T47D (cell line): Measurements from ENCODE around the gene LRRC3C.
A peak's percentile ranks its signal among the peaks of the same experiment; 100 is the strongest.

Experiments
- DNase-seq, 2 experiments: peaks; one replicate each; pipeline versions ENCODE4 v3.0.0 to v3.0.0-alpha.2; 2011 to 2012; ENCODE audit warnings: low read depth in 1 of 2, low spot score in 1 of 2
- JUND ChIP-seq: IDR thresholded peaks from 2 replicates; pipeline ENCODE4 v1.6.1; 2012; ENCODE audit warnings: low read depth
- in situ Hi-C: cut with HindIII; loops from 2 replicates; pipeline ENCODE4 v1.10.0; 2016; ENCODE audit warnings: low sequenced_read_pairs, low pct_unique_long_range_greater_than_20kb

Gene LRRC3C

GRCh38 chr17:39915559-39915958, 12.0 kb upstream of the LRRC3C start:
- DNase-seq, result no peak
- TF ChIP-seq JUND, result no peak
- in situ Hi-C loops, result no loop called here

- peak in 1 of 2 experiments; percentile 54 for DNase-seq
These were observed 10.6 kb upstream of the LRRC3C start for GRCh38 chr17:39916918-39917317.

GRCh38 chr17:39919087-39919683, 8.3 kb upstream of the LRRC3C start:
- no peak for DNase-seq
- in situ Hi-C loops, result no loop called here
- TF ChIP-seq JUND, result no peak

More at GRCh38 chr17:39916918-39917317, 10.6 kb upstream of the LRRC3C start:
- in situ Hi-C loops, result no loop called here
- no peak for TF ChIP-seq JUND

GRCh38 chr17:39920218-39921210, 7.0 kb upstream of the LRRC3C start:
- no peak for TF ChIP-seq JUND
- in situ Hi-C loops, result no loop called here
- DNase-seq, result no peak

GRCh38 chr17:39921323-39921722, 6.2 kb upstream of the LRRC3C start:
- no peak for DNase-seq
- in situ Hi-C loops, result no loop called here
- TF ChIP-seq JUND, result no peak

GRCh38 chr17:39922006-39922405, 5.5 kb upstream of the LRRC3C start:
- no peak for DNase-seq
- TF ChIP-seq JUND, result no peak
- in situ Hi-C loops, result no loop called here

GRCh38 chr17:39923230-39923629, 4.3 kb upstream of the LRRC3C start:
- no peak for DNase-seq
- no peak for TF ChIP-seq JUND
- in situ Hi-C loops, result no loop called here

- no peak for DNase-seq
- in situ Hi-C loops, result no loop called here
- no peak for TF ChIP-seq JUND
These were observed 3.5 kb upstream of the LRRC3C start for GRCh38 chr17:39923836-39924690.

GRCh38 chr17:39924691-39925055, 2.9 kb upstream of the LRRC3C start:
- in situ Hi-C loops, result no loop called here
- no peak for DNase-seq
- no peak for TF ChIP-seq JUND

- in situ Hi-C loops, result no loop called here
These were observed 2.0 kb upstream of the LRRC3C start for GRCh38 chr17:39925282-39926134.

GRCh38 chr17:39926135-39926587, 1.4 kb upstream of the LRRC3C start:
- no peak for DNase-seq
- in situ Hi-C loops, result no loop called here
- no peak for TF ChIP-seq JUND

More at GRCh38 chr17:39925282-39926134, 2.0 kb upstream of the LRRC3C start:
- no peak for TF ChIP-seq JUND
- DNase-seq, result no peak
